Liver (tissue), 9 donors: ENCODE results near the gene RGS7. TPM values are rescaled to one million over a fixed set of nuclear protein-coding genes. Genes with fewer than 3 reads are reported as not detected.

Experiments
- DNase-seq: peaks from one replicate; pipeline ENCODE4 v3.0.0-alpha.2; 2017; ENCODE audit warnings: low spot score
- H3K27ac ChIP-seq, 2 donors: one replicate each; pipeline ENCODE4 v1.7.0; 2013; ENCODE audit warnings: inconsistent platforms in 2 of 2, low read length in 2 of 2, control low read depth in 1 of 2, low read depth in 1 of 2, mild to moderate bottlenecking in 1 of 2
- H3K27me3 ChIP-seq, 4 donors: one replicate each; pipeline versions ENCODE4 v1.6.1 to v1.7.0; 2013; ENCODE audit warnings: low read length in 3 of 4, inconsistent platforms in 1 of 4, mild to moderate bottlenecking in 1 of 4, moderate library complexity in 1 of 4; ENCODE audit not compliant: control insufficient read depth in 4 of 4, insufficient read depth in 4 of 4
- H3K36me3 ChIP-seq, 4 donors: one replicate each; pipeline versions ENCODE4 v1.6.1 to v1.7.0; 2013; ENCODE audit warnings: low read length in 3 of 4, mild to moderate bottlenecking in 3 of 4, low read depth in 1 of 4, moderate library complexity in 1 of 4; ENCODE audit not compliant: control insufficient read depth in 4 of 4, insufficient read depth in 3 of 4
- H3K4me1 ChIP-seq, 4 donors: one replicate each; pipeline versions ENCODE4 v1.6.1 to v1.7.0; 2013; ENCODE audit warnings: low read length in 3 of 4, mild to moderate bottlenecking in 3 of 4, moderate library complexity in 1 of 4; ENCODE audit not compliant: control insufficient read depth in 4 of 4, insufficient read depth in 4 of 4
- H3K4me3 ChIP-seq, 3 donors: one replicate each; pipeline versions ENCODE4 v1.6.1 to v1.7.0; 2013; ENCODE audit warnings: low read length in 3 of 3, control low read depth in 1 of 3, low read depth in 1 of 3, mild to moderate bottlenecking in 1 of 3
- H3K9ac ChIP-seq, 2 donors: one replicate each; pipeline ENCODE4 v1.7.0; 2013; ENCODE audit warnings: low read length in 2 of 2, mild to moderate bottlenecking in 2 of 2, moderate library complexity in 2 of 2, control low read depth in 1 of 2, low read depth in 1 of 2
- H3K9me3 ChIP-seq, 4 donors: one replicate each; pipeline versions ENCODE4 v1.6.1 to v1.7.0; 2013; ENCODE audit warnings: low read length in 3 of 4; ENCODE audit not compliant: control insufficient read depth in 4 of 4
- EGR1 ChIP-seq, 2 donors: IDR thresholded peaks; 2 replicates each; pipeline ENCODE4 v1.6.1; 2016 to 2018; ENCODE audit warnings: antibody characterized with exemption in 2 of 2, low read depth in 2 of 2
- FOXA1 ChIP-seq: IDR thresholded peaks from 2 replicates; pipeline ENCODE4 v1.6.1; 2016; ENCODE audit warnings: antibody characterized with exemption
- FOXA2 ChIP-seq: IDR thresholded peaks from 2 replicates; pipeline ENCODE4 v1.6.1; 2016; ENCODE audit warnings: antibody characterized with exemption
- GABPA ChIP-seq, 2 donors: IDR thresholded peaks in 1 of 2; conservative IDR thresholded peaks in 1 of 2; 2 replicates each; pipeline ENCODE4 v1.6.1; 2016; ENCODE audit warnings: antibody characterized with exemption in 2 of 2, mild to moderate bottlenecking in 1 of 2, moderate library complexity in 1 of 2
- HNF4A ChIP-seq, 2 donors: conservative IDR thresholded peaks; 2 replicates each; pipeline ENCODE4 v1.6.1; 2016; ENCODE audit warnings: antibody characterized with exemption in 2 of 2, mild to moderate bottlenecking in 2 of 2
- HNF4G ChIP-seq: IDR thresholded peaks from 2 replicates; pipeline ENCODE4 v1.6.1; 2016; ENCODE audit warnings: antibody characterized with exemption
- JUND ChIP-seq, 2 donors: IDR thresholded peaks; 2 replicates each; pipeline ENCODE4 v1.6.1; 2016; ENCODE audit warnings: antibody characterized with exemption in 2 of 2
- NR2F2 ChIP-seq: IDR thresholded peaks from 2 replicates; pipeline ENCODE4 v1.6.1; 2016; ENCODE audit warnings: antibody characterized with exemption
- RAD21 ChIP-seq, 2 donors: IDR thresholded peaks; 2 replicates each; pipeline ENCODE4 v1.6.1; 2016; ENCODE audit warnings: antibody characterized with exemption in 2 of 2, mild to moderate bottlenecking in 2 of 2
- RXRA ChIP-seq, 2 donors: IDR thresholded peaks; 2 replicates each; pipeline ENCODE4 v1.6.1; 2017 to 2018; ENCODE audit warnings: antibody characterized with exemption in 2 of 2, mild to moderate bottlenecking in 1 of 2
- SP1 ChIP-seq: IDR thresholded peaks from 2 replicates; pipeline ENCODE4 v1.6.1; 2018; ENCODE audit warnings: antibody characterized with exemption, mild to moderate bottlenecking
- TAF1 ChIP-seq: conservative IDR thresholded peaks from 2 replicates; pipeline ENCODE4 v1.6.1; 2016; ENCODE audit warnings: antibody characterized with exemption, mild to moderate bottlenecking
- YY1 ChIP-seq: IDR thresholded peaks from 2 replicates; pipeline ENCODE4 v1.6.1; 2016; ENCODE audit warnings: antibody characterized with exemption, mild to moderate bottlenecking
- WGBS: extraction: QIAGEN DNeasy Blood & Tissue Kit; methylation state at CpG from one replicate; pipeline ENCODE4 v1.1.7; 2013; 5-methylcytosine and 5-hydroxymethylcytosine counted together
- polyA plus RNA-seq, 2 donors: library from polyadenylated mRNA; stranded (reverse) in 1 of 2; unstranded in 1 of 2; fragments of 200-250 nt in 1 of 2; fragments of >200 nt in 1 of 2; fragmentation: Nextera tagmentation in 1 of 2; extraction: Ambion mirVana in 1 of 2; gene quantifications; one replicate each; pipeline versions ENCODE4 v1.2.1 to v1.2.3, GENCODE V29; 2013 to 2015
- total RNA-seq, 2 donors: library from RNA; depleted of rRNA; stranded (reverse); fragments of >200 nt; gene quantifications; one replicate each; pipeline ENCODE4 v1.2.3, GENCODE V29; 2014
- TF ChIP-seq, protein P1 (sequence below): fragments of 150-350 bp; IDR thresholded peaks from 2 replicates; pipeline ENCODE4 v1.5.1; 2017; ENCODE audit warnings: improper control_type of control experiment, low read depth, low read length; ENCODE audit not compliant: missing input control
- TF ChIP-seq, protein P2 (sequence below): IDR thresholded peaks from 2 replicates; pipeline ENCODE4 v1.6.1; 2016; ENCODE audit warnings: antibody characterized with exemption
- TF ChIP-seq, protein P3 (sequence below): IDR thresholded peaks from 2 replicates; pipeline ENCODE4 v1.6.1; 2016; ENCODE audit warnings: antibody characterized with exemption, mild to moderate bottlenecking
- TF ChIP-seq, protein P4 (sequence below): IDR thresholded peaks from 2 replicates; pipeline ENCODE4 v1.6.1; 2016; ENCODE audit warnings: antibody characterized with exemption
- TF ChIP-seq, protein P5 (sequence below): IDR thresholded peaks from 2 replicates; pipeline ENCODE4 v1.6.1; 2016; ENCODE audit warnings: antibody characterized with exemption
- donor health status: healthy.
- donor health status: healthy.
- donor health status: healthy.
- donor health status: healthy.
- donor health status: healthy.

Gene RGS7
- total and polyA plus RNA-seq, 4 donors = 0.05 to 0.18 TPM; not detected in 2

DNA sequence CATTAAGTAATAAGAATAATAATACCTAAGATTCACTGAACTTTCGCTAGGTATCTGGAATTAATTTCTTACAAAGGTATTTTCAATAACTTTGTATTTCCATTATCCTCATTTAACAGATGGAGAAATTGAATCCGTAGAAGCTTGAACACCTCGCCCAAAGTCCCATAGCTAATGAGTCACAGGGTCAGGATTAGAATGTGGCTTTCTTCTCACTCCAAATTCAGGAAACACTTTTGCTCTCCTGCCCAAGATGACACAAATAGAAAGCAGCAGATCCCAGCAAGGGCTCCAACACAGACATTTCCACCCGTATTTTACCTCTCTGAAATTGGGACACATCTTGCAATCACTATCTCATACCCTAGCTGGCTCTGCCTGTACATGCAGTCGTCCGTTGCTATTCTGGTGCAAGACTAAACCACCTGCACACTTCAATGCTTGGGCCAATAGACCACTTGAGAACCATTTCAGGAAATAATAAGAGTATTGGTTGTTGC is 619.2 kb downstream of the RGS7 start:
- no peaks in the 10 kb centered on the region for H3K4me1 ChIP-seq
- no peak overlapping the region for H3K27ac ChIP-seq
- no peaks in the 10 kb centered on the region for H3K36me3 ChIP-seq
- TF ChIP-seq EGR1 (IDR thresholded peaks at IDR 0.05; ENCODE audit: low read depth in 2 of 2) (no peak), RAD21 (IDR thresholded peaks at IDR 0.05) (no peak), FOXA1 (no peak), NR2F2 (no peak), SP1 (no peak), YY1 (no peak), HNF4G (no peak), RXRA (IDR thresholded peaks at IDR 0.05) (no peak), TAF1 (no peak), FOXA2 (no peak), HNF4A (conservative IDR thresholded peaks at IDR 0.05) (no peak), GABPA (IDR thresholded peaks at IDR 0.05 in 1 of 2, conservative IDR thresholded peaks at IDR 0.05 in 1 of 2) (no peak), JUND (IDR thresholded peaks at IDR 0.05) (no peak)
- TF ChIP-seq, protein P1, sequence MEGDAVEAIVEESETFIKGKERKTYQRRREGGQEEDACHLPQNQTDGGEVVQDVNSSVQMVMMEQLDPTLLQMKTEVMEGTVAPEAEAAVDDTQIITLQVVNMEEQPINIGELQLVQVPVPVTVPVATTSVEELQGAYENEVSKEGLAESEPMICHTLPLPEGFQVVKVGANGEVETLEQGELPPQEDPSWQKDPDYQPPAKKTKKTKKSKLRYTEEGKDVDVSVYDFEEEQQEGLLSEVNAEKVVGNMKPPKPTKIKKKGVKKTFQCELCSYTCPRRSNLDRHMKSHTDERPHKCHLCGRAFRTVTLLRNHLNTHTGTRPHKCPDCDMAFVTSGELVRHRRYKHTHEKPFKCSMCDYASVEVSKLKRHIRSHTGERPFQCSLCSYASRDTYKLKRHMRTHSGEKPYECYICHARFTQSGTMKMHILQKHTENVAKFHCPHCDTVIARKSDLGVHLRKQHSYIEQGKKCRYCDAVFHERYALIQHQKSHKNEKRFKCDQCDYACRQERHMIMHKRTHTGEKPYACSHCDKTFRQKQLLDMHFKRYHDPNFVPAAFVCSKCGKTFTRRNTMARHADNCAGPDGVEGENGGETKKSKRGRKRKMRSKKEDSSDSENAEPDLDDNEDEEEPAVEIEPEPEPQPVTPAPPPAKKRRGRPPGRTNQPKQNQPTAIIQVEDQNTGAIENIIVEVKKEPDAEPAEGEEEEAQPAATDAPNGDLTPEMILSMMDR = no peak
- TF ChIP-seq, protein P2, sequence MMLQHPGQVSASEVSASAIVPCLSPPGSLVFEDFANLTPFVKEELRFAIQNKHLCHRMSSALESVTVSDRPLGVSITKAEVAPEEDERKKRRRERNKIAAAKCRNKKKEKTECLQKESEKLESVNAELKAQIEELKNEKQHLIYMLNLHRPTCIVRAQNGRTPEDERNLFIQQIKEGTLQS = no peak
- TF ChIP-seq, protein P3, sequence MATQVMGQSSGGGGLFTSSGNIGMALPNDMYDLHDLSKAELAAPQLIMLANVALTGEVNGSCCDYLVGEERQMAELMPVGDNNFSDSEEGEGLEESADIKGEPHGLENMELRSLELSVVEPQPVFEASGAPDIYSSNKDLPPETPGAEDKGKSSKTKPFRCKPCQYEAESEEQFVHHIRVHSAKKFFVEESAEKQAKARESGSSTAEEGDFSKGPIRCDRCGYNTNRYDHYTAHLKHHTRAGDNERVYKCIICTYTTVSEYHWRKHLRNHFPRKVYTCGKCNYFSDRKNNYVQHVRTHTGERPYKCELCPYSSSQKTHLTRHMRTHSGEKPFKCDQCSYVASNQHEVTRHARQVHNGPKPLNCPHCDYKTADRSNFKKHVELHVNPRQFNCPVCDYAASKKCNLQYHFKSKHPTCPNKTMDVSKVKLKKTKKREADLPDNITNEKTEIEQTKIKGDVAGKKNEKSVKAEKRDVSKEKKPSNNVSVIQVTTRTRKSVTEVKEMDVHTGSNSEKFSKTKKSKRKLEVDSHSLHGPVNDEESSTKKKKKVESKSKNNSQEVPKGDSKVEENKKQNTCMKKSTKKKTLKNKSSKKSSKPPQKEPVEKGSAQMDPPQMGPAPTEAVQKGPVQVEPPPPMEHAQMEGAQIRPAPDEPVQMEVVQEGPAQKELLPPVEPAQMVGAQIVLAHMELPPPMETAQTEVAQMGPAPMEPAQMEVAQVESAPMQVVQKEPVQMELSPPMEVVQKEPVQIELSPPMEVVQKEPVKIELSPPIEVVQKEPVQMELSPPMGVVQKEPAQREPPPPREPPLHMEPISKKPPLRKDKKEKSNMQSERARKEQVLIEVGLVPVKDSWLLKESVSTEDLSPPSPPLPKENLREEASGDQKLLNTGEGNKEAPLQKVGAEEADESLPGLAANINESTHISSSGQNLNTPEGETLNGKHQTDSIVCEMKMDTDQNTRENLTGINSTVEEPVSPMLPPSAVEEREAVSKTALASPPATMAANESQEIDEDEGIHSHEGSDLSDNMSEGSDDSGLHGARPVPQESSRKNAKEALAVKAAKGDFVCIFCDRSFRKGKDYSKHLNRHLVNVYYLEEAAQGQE = no peak
- TF ChIP-seq, protein P4, sequence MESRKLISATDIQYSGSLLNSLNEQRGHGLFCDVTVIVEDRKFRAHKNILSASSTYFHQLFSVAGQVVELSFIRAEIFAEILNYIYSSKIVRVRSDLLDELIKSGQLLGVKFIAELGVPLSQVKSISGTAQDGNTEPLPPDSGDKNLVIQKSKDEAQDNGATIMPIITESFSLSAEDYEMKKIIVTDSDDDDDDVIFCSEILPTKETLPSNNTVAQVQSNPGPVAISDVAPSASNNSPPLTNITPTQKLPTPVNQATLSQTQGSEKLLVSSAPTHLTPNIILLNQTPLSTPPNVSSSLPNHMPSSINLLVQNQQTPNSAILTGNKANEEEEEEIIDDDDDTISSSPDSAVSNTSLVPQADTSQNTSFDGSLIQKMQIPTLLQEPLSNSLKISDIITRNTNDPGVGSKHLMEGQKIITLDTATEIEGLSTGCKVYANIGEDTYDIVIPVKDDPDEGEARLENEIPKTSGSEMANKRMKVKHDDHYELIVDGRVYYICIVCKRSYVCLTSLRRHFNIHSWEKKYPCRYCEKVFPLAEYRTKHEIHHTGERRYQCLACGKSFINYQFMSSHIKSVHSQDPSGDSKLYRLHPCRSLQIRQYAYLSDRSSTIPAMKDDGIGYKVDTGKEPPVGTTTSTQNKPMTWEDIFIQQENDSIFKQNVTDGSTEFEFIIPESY = no peak
- TF ChIP-seq, protein P5, sequence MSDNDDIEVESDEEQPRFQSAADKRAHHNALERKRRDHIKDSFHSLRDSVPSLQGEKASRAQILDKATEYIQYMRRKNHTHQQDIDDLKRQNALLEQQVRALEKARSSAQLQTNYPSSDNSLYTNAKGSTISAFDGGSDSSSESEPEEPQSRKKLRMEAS = no peak
- DNase-seq = no peak
- WGBS = 78% methylated on average over 6 of the region's 6 CpGs
- no peaks in the 10 kb centered on the region for H3K27me3 ChIP-seq
- H3K9ac ChIP-seq = no peak overlapping the region
- no peak overlapping the region for H3K4me3 ChIP-seq
- peaks cover 0 to 1% (median 0%) of the 10 kb centered on the region in 4 donors for H3K9me3 ChIP-seq
